ENCODE measurements around the gene DPEP1.

DPEP1 gene

DNA sequence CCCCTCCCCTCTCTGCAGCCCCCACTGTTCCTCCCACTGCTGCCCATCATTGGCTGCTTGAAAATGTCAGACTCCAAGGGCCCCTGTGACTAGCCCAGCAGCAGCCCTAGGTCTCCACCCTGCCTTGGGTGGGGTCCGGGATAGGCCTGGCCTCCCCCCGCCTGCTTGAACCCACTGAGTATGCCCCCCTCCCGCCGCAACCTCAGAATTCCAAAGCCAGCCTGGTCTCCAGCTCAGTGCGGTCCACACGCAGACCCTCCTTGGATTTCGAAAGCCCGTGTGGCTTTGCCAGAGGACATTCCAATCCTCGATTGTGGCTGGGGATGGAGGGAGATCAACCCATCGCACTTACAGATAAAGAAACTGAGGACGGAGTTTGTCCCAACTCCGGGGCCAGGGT lies 6.4 kb downstream of the DPEP1 start:
- DNase-seq (ENCODE audit: low read depth) = no peak
- H3K4me3 ChIP-seq (ENCODE audit: low read depth, low read length) = no peak overlapping the region
- TF ChIP-seq, protein P1, sequence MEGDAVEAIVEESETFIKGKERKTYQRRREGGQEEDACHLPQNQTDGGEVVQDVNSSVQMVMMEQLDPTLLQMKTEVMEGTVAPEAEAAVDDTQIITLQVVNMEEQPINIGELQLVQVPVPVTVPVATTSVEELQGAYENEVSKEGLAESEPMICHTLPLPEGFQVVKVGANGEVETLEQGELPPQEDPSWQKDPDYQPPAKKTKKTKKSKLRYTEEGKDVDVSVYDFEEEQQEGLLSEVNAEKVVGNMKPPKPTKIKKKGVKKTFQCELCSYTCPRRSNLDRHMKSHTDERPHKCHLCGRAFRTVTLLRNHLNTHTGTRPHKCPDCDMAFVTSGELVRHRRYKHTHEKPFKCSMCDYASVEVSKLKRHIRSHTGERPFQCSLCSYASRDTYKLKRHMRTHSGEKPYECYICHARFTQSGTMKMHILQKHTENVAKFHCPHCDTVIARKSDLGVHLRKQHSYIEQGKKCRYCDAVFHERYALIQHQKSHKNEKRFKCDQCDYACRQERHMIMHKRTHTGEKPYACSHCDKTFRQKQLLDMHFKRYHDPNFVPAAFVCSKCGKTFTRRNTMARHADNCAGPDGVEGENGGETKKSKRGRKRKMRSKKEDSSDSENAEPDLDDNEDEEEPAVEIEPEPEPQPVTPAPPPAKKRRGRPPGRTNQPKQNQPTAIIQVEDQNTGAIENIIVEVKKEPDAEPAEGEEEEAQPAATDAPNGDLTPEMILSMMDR (IDR thresholded peaks at IDR 0.05; ENCODE audit: insufficient read depth, low read depth, low read length, missing control alignments) = no peak

GRCh38 chr16:89620406-89620841 lies 7.0 kb downstream of the DPEP1 start:
- no peak for DNase-seq (ENCODE audit: low read depth)
- H3K4me3 ChIP-seq (ENCODE audit: low read depth, low read length) = no peak overlapping the region
- TF ChIP-seq, protein P1 (IDR thresholded peaks at IDR 0.05; ENCODE audit: insufficient read depth, low read depth, low read length, missing control alignments) = no peak

DNA sequence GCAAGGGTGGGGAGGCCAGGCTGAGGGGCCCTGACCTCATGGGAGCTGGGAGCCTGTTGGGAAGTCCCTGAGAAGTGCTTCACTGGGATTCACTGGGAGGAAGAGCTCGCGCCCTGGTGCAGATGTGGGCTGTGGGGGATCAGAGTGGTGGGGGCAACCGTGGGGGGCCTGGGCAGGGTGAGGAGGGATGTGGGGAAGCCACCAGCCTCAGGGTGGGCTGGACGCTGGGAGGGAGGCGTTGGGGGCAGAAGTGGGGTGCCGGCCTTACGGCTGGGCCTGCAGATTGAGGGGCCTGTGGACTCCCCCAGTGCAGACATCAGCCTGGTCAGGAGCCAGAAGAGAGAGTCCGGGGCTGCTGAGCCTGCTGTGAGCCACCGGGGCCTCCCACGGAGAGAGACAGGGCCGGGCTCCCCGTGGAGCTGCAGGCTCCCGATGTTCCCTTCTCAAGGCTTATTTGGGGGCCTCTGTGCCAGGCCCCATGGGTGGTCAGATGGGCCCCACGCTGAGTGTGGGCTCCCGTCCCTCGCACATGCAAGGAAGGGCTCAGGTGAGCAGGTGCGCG lies 7.8 kb downstream of the DPEP1 start:
- DNase-seq (ENCODE audit: low read depth) = no peak
- TF ChIP-seq, protein P1 (IDR thresholded peaks at IDR 0.05; ENCODE audit: insufficient read depth, low read depth, low read length, missing control alignments) = no peak
- no peak overlapping the region for H3K4me3 ChIP-seq (ENCODE audit: low read depth, low read length)

DNA sequence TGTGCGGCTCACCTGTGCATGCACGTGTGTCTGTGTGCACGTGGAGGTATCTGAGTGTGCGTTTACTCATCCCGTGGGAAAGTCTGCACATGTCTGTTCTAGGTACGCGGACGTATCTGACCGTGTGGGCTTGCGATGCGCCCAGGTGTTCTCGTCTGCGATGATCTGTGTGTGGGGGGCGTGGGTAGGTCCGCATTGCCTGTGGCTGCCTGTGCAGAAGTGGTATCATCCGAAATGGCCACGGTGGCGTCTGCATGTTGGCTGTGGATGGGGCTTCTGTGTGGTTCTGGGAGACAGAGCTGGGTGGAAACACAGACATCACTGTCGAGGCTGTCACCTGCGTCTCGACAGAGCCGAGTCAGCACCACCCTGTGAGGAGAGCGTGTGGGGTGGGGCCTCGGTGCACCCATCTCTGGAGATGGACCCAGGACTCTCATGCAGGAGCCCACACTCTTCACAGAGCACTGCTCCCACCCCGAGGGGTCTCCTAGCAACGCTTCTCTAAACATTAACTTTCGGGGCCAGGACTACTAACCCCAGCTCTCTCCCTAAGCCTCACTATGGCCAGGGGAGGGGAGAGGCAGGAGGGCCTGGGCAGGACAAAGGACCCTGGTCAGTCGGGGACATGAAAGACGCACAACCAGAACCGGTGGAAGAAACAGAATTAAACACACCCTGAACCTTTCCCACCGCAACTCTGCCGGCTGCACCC lies 8.4 kb downstream of the DPEP1 start:
- no peak for DNase-seq (ENCODE audit: low read depth)
- TF ChIP-seq, protein P1 (IDR thresholded peaks at IDR 0.05; ENCODE audit: insufficient read depth, low read depth, low read length, missing control alignments) = no peak
- H3K4me3 ChIP-seq (ENCODE audit: low read depth, low read length) = no peak overlapping the region

DNA sequence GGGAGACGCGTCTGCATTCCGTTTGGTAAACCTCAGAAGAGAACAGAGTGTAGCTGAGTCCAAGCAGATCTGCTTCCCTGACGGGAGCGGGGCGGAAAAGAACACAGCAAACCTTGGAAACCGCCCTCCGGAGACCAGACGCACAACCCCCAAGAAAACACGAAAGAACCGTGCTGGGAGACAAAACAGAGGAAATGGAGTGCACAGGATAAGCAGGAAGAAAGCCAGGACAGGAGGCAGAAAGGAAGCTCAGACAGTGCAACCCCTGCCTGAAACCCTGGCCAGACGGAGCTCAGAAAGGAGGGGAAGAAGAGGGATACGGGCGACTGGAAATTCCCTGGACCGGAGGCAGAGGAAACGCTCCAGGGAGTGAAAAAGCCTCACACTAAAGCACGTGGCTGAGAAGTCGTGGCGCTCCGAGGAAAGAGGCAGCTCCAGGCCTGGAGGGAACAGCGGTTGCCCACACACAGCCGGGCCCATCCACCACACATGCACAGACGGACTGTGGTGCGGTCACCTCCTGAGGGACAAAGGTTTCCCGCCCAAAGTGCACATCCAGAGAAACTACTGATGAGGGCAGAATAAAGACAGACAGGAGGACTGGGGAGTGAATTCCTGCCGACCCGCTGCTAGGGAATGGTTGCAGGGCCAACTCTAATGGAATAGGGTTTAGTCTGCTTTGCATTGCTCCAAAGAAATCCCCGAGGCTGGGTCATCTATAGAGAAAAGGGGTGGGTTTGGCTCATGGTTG lies 10.2 kb downstream of the DPEP1 start:
- TF ChIP-seq, protein P1 (IDR thresholded peaks at IDR 0.05; ENCODE audit: insufficient read depth, low read depth, low read length, missing control alignments) = no peak
- H3K4me3 ChIP-seq (ENCODE audit: low read depth, low read length) = no peak overlapping the region
- no peak for DNase-seq (ENCODE audit: low read depth)

DNA sequence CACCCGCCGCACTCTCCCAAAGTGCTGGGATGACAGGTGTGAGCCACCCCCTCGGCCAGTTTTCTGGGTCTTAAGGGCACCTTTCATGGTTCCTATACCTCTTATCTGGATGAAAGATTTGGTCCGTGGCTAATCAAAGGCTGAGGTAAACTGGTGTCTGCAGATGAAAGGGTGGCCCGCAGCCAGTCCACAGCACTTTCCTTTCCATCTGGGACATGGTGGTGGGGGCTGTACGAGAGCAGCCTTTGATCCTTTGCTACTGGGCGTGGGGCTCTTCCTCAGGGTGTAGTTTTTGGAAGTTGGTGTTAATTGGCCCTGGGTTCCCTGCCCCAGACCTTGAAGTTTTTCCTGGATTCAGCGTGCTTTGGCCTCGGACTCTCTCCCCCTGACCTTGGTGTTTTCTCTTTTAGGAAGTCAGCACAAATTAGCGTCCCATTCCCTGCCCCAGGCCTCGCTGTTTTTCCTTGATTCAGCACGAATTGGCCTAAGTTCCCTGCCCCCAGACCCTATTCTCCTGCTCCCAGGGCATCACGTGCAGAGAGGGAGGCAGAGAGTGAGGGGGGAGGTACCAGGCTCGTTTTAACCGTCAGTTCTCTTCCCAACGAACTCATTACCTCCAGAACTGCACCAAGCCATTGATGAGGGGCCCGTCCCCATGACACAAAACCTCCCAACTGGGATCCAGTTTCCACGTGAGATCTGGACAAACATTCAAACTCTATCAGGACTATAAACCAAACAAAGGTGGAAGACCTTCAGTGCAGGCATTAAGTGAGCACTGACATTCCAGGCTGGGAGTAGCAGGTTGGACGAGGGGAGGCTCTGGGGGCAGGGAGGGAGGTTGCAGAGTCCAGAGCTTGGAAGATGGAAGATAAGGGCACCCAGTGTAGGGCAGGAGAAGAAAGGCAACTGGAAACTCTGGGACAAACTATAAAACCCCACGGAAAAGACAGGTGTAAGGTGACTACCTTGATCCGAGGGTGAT lies 11.6 kb downstream of the DPEP1 start:
- TF ChIP-seq, protein P1 (IDR thresholded peaks at IDR 0.05; ENCODE audit: insufficient read depth, low read depth, low read length, missing control alignments) = no peak
- no peak overlapping the region for H3K4me3 ChIP-seq (ENCODE audit: low read depth, low read length)
- DNase-seq (ENCODE audit: low read depth) = no peak
